HG02870 (cell line): Measurements from ENCODE around the gene TAGLN.

Experiments used
- ATAC-seq: cut with Tn5 transposase; IDR thresholded peaks from one replicate; pipeline ENCODE4 v1.9.1; 2021; ENCODE audit warnings: mild to moderate bottlenecking, moderate library complexity; ENCODE audit not compliant: unreplicated experiment

TAGLN gene

DNA sequence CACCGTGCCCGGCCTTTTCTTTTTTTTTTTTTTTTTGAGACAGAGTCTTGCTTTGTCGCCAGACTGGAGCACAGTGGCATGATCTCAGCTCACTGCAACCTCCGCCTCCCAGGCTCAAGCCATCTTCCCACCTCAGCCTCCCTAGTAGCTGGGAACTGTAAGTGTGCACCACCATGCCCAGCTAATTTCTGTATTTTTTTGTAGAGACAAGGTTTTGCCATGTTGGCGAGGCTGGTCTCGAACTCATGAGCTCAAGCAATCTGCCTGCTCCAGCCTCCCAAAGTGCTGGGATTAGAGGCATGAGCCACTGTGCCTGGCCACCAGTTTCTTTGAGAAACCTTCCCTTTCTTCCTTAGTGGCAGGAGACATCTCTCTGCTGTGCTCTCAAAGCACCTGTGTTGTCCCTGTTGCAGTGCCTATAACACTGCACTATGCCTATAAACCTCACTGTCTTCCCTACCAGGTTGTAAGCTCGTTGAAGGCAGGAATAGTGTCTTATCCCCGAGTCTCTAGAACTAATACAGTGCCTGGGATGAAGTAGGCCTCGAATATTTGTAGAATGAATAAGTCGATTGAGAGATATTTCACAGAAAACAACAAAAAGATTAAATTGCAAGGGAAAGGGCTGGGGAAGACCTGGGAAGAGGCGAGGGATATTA, 13.7 kb downstream of the TAGLN start:
- ATAC-seq: no peak

DNA sequence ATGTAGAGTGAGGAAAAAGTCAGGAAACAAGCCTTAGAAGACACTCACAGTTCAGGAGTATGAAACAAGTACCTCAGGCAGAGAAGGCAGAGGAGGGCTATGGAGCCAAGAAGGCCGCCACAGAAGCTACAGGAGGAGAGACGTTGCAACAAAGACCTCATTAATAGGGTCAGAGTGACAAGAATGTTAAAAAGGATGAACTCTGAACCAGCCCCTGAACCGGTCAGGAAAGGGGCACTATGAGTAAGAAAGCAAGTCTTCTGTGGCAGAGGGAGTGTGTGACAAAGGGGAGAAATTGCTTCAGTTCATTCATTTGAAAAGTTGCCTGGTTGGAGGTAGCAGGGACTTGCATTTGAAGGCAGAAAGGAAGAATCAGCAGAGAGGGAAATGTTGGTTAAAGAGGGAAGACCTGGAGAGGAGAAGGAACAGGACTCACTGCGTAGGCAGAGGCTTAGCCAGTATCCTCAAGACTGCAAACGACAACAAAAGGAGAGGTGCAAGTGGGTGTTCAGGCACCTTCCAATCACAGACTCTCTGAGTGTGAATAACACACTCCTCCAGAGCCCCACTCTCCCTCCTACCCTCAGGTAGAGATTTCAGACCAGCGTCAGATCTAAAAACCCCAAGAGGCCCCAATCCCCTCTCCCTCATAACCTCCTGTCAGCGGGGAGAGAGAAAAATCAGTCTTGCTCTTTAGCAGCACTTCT, 15.4 kb downstream of the TAGLN start:
- ATAC-seq: no peak

DNA sequence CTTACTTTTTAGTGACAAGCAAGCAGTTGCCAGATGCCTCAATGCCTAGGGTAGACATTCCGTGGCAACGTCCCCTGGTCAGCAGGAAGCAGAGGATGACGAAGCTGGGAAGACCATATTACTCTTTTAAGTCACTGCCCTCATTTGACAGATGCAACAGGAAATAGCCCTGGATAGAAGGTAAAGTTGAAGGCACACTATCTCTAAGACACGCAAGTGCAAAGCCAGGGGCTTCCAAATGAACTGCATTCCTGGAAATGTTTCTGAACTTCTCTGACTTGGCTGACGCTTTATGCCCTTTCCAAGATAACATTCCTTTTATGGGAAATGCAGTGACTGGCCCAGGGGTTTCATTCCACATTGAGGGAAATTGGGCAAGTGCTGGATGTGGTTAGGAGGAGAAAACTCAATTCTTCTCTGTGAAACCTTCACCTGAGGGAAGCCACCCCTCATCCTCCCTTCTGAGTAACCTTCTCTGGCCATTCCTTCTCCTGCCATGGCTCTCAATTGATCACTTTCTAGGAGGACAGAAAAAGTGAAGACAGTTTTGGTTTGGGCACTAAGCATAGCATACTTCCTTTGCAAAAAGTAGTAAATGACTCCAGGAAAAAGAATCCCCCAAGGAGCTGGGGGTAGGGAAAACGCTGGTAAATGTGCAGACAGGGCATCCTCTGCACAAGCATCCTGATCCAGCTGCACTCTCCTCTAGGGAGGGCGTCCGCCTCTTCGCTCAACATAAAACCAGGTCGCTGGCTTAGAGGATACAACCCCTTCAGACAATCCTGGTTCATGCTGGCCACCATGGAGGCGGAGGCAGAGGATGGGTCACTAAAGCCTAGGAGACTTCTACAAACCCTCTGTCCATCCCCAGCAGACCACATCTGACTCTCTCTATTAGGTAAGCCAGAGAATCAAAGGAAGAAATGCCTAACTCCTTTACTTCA, 18.2 kb downstream of the TAGLN start:
- no peak for ATAC-seq

DNA sequence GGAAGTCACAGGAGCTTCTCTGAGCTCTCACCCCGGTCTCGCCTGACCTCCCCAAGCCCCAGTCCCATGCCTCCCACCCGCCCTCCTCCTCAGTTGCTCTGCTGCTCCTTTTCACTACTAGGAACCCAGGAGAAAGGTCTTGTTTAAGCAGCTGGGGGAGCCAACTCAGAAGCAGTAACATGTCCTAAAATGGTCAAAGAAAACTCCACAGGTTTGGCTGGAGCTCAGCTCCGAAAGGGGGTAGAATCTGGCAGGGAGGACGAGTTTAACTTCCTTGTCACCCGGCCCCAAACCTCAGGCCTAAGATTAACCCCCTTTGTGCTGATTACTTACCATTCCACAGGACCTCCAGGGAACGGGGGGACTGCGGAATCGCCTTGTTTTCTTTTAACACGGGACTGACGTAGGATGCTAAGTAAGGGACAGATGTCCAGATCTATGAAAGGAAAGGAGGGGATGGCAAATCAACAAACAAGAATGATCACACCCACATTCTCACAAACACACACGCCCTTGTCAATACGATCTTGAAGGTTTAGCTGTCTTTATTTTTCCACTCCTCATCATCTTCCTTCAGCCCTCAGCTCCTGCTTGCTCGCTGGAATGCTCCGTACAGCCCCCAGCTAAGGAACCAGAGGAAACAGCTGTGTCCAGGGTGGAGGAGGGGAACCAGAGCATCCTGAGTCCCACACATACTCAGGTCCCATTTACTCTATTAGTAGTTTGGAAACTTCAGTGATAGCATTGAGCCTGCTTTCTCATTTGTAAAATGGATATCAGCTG, 19.2 kb downstream of the TAGLN start:
- ATAC-seq: no peak

DNA sequence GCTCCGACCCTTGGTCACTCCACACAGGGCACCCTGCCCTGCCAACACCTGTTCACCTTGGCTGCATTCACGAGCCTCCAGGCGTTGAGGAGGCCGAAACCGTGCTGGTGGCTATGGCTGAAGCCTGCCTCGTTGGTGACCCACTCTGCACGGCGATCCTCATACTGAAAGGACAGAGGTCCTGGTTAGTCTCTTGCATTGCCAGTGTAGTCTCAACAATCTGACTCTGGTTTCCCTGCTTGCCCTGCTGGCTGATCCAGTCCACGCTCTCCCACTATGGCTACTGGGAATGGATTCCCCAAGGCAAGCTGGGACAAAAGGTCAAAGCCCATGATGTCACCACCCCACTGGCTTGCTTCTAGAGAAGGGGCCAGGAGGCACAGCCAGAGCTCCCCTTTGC, 19.8 kb downstream of the TAGLN start:
- no peak for ATAC-seq

DNA sequence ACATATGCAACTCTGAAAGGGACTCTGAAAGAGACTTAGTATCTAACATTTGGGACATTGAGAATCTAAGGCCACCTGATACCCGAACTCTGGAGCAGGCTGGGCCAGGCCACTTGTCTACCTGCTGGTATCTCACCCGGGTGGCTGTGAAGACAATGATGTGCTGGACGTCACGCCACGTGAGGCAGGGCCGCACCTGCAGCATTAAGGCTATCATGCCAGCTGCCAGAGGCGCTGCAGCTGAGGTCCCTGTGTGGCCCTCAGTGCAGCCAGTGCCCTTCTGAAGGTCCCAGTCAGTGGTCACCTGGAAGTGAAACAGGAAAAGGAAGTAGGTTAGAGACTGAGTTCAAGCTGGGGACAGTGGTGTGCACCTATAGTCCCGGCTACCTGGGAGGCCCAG, 20.3 kb downstream of the TAGLN start:
- no peak for ATAC-seq

DNA sequence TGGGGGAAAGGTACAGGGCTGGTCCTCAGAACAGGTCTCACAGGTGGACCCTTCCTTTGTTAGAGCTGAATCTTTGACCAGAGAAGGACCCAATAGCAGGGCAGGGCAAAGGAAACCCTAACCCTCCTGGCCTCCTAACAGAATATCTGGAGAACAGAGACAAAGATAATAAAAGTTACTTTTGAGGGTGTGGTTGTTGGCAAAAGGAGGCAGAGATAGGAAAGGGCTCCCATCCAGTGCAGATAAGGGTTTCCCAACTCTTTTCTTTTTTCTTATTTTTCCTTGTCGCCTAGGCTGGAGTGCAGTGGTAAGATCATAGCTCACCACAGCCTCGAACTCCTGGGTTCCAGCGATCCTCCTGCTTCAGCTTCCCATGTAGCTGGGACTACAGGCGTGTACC, 20.8 kb downstream of the TAGLN start:
- no peak for ATAC-seq

DNA sequence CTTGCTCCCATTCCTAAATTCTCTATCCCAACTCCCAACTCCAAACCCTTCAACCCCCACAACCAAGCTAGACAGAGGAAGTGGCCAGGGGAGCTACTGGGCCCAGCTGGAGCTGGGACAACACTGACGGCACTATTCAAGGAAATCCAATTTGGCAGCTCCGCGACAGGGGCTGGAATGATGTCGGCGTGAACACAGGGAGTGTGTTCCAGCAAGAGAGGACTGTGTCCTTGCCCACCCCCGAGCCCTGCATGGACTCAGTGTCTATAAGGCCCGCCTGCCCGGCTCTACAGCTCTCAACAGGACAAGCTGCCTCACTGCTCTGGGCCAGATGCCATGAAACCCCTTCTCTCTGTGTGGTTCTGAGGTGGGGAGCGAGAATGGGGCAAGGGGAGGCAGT, 21.4 kb downstream of the TAGLN start:
- no peak for ATAC-seq

DNA sequence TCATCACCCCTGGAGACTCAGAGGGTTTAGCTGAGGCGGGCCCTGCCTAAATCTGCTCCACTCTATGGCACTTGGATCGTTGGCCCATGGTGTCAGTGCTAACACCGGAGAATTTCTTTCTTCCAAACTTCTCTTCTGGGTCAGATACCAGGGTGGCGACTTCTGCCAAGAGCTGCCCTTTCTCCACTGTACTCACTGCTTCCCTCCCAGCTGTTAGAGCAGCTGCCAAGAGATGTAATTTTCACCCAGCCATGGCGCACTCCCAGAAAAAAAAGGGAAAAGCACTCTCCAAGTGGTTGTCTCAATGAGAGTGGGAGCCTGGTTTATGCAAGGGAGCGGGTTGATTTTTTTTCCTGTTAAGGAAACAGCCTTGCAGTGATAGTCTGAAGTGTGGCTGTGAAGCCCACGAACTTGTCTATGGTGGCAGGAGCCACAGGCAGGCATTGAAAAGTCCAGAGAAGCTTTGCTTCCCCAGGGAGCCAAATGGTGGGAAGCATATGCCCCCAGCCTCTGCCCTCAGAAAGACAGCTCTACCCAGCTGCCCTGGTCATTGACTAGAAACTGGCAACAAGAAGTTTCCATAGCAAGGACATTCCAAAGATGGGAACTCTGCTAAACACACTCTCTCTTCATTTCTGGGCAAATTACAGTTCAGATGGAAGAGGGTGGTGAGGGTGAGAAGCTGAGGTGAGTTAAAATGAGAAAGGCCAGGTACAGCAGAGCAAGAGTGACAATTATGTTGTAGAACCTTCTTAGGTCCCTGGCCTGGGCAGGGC, 22.0 kb downstream of the TAGLN start:
- ATAC-seq: no peak

DNA sequence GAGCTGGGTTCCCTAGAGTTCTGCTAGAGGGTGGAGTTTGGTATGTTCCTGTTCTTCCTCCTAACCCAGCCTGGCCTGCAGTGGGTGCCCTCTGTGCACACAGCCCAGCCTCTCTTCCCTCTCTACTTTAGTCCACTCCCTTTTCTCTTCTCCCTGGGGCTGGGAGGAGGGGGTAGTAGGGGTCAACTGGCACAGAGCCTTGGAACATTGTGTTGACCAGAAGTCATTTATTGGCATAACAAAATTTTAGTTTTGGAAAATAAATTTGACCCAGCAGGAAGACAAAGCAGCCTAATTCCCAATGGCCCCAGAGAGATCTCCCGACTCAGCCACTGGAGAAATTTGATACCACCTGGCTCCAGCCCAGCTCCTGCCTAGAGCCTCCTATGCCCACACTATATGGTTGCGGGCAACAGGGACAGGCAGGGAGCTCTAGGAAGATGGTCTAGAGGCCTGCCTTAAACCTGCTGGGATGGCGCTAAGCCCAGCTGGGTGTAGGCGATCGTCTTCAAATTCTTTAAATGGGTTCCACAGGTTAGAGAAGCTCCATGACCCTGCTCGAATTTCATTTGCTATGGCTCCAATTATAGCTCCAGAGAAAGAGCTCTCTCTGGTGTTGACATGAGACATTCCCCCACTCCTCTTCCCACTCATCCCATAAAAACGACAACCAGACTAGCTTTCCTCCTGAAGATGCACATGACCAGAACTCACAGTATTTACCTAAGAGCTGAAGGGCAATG, 22.8 kb downstream of the TAGLN start:
- ATAC-seq: no peak

DNA sequence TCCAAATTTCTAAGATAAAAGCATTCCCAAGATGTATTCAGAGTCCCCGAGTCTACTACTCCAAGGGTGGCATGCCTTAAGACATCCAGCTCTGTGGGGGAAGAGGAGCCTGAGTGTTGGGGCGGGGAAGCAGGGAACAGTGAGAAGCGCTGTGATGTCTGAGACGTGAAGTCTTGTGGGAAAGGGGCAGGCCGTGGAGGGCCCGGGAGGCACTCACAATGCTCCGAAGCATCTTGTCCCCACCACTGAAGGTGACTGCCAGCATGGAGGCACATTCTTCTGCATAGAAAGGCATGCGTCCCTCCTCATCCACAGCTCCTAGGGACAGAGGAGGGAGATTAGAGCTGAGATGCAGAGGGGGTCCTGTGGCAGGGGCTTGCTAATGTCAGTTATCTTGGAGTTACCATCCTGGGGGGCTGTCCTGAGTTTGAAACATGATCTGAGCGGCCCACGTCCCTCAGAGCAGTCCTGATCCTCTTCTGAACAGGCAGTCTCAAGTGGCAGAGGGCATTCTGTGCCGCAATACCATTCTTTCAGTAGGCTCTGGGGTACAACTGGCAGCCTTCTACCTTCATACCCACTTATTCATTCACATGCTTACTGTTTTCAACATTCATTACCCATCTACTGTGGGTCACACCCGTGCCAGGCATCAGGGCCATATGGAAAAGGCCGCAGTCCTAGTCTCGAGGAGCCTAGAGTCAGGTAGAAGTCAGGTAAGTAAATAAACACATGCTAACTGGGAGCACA, 24.0 kb downstream of the TAGLN start:
- ATAC-seq: no peak

DNA sequence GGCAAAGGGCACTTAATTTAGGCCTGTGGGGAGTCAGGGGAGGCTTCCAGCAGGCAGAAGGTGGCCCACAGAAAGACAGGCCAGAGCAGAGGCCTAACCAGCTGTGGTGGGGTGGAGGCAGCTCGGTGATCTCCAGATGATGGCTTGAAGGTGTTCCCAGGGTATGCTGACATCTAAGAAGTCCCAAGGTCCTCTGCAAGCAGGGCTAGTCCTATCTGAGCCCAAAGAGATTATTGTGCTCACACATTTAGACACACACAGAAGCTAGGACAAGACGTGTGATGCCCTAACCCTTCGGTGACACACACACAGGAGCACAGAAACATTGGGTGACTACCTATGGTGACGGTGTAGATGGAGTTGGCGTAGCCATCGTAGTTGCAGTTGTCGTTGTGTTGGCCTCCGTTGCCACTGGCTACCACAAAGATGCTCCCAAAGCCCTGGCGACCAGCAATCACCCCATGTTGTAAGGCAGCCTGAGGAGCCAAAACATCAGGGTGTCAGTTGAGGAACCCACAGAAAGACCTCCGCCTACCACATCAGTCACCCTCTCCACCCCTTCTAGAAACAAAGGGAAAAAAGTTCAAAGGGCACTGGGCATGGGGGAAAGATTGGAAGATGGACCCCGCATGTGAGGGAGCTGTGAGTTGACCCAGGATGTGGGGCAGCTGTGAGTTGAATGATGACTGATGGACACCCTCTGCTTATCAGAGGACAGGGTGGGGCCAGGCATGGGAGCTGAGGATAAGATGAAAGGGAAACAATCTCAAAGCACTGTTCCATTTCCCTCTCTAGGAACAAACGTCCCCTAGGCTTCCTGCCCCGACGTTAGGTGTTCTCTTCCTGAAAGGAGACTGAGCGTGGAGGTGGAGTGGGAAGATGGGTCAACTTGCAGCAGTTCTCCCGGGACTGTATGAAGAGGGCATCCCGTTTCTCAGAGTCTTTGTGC, 24.8 kb downstream of the TAGLN start:
- no peak for ATAC-seq

DNA sequence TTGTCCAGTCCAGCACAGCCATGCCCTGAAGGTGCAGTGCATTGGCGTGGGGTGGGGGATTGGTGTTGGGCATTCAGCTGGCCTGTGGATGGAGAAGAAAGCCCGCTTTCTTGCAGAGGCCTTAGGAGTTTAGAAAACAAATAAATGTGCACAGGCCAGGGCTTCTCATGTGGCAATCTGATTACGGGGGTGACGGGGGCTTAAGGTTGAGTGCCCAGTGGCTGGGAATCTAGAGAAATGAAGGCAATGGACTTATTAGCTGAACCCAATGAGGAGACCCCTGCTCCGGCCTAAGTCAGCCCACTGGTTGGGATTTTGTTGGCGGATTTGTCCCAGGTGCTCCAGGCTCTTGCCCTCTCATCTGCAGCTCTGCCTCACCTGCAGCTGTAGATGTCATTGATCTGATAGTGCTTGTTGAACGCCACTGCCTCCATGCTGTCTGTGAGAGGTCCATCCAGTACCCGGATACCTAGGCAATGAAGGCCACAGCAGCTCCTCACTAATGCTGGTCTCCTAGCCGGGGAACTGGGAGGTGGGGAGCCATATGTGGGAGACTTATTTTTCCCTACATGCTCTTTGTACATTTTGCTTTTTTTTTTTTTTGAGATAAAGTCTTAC, 26.5 kb downstream of the TAGLN start:
- ATAC-seq: no peak

DNA sequence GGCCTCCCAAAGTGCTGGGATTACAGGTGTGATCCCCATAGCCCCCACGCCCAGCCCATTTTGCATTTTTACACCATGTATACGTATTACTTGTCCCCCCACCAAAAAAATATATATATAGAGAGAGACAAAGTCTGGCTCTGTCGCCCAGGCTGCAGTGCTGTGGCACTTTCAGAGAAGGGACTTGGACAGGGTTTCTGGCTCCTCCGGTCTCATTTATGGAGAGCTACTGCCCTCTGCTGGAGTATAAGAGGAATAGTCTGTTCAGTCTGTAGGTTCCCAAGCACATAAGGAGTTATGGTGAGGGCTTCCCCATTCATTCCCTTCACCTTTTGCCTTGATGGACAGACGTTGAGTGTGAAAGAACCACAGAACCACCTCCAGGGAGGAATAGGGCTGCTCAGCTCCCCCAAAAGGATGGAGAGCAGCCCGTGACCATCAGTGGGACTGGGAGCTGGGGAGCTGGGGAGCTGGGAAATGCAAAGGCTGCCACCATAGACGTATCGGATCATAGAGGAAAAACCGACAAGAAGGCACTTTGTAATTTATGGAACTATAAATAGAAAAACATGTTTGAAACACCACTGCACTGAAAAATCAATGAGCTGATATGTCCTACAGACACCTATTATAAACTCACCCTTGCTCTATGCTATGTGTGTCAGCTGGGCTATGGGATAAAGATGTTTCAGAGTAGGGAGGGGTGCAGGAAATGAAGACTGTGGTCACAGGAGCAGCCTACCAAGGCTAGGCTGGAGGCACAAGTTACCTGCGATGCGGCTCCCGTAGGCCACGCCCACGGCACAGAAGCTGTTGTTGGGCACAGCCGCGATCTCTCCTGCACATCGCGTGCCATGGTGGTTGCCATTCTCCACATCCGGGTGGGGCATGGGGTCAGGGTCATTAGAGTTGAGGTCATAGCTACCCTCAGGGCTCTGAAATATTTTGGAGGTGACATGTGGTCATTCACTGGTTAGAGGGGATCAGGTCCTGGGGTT, 27.5 kb downstream of the TAGLN start:
- ATAC-seq: peak; percentile 51

DNA sequence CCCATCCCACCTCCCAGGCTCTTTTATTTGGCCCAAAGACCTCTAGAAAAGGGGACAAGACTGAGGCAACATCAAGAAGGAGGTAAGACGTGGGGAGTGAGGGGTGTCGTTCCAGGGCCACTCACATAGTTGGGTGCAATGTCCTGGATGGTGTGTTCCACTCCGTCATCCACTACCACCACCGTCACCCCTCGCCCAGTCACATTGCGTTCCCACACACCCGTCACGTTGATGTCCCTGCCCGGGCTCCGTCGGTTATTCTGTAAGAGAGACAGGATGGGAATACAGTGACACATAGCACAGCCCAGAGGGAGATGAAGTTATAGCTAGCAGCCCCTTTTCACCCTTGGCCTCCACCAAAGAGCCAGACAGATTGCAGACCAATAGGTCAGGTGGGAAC, 28.9 kb downstream of the TAGLN start:
- ATAC-seq: no peak

DNA sequence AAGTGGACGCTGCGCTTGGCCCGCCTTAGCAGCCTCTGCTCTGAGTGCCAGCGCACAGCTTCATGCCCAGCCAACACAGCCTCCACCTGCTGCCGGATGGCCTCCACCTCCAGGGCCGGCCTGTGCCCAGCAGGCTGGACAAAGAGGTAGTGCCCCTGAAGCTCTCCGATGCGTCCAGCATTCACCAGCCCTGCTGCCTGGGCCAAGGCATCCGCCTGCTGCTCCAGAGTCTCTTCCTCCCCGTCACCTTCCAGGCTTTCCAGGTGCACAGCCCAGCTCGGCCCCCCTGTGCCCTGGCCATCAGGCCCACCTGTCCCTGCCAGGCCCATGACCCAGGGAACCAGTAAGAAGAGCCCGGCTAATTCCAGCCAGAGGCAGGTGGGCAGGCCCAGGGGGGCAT, 30.2 kb downstream of the TAGLN start:
- no peak for ATAC-seq
